Neuron (in vitro differentiated cells): ENCODE measurements around the gene APC.

Experiments
- H2AFZ ChIP-seq: one replicate; pipeline ENCODE4 v1.6.1; 2013; ENCODE audit warnings: low read depth, mild to moderate bottlenecking, inconsistent platforms, low read length, moderate library complexity
- H3K27me3 ChIP-seq: one replicate; pipeline ENCODE4 v1.6.1; 2013; ENCODE audit warnings: low read length; ENCODE audit not compliant: insufficient read depth
- H3K36me3 ChIP-seq: one replicate; pipeline ENCODE4 v1.6.1; 2013; ENCODE audit warnings: low read length; ENCODE audit not compliant: insufficient read depth
- H3K4me1 ChIP-seq: one replicate; pipeline ENCODE4 v1.6.1; 2013; ENCODE audit warnings: low read length; ENCODE audit not compliant: insufficient read depth
- H3K4me3 ChIP-seq: 2 replicates; pipeline ENCODE4 v1.5.1; 2013; ENCODE audit warnings: mild to moderate bottlenecking, low read length, moderate library complexity
- H3K9me3 ChIP-seq: one replicate; pipeline ENCODE4 v1.6.1; 2013; ENCODE audit warnings: low read length

Gene APC

GRCh38 chr5:112732131-112732530, 5.6 kb upstream of the APC start:
- Histone ChIP-seq H3K36me3 (no peaks in the 10 kb centered on the region), H3K4me3 (no peak overlapping the region)

DNA sequence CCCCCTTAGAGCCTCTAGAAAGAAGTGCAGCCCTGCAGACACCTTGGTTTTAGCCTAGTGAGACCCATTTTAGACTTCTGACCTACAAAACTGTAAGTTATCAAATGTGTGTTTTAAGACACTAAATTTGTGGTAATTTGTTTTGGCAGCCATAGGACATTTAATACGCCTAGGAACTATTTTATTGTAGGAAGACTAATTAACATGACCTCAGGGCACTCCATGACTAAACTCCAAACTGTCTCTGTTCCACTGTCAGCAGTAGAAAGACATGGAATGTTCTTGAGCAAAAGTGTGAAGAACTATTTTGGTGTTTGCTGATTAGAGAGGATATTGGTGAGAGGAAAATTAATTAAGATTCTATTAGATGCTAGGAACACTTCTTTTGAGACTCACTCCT, 4.1 kb upstream of the APC start:
- H3K4me1 ChIP-seq, result peaks cover 8% of the 10 kb centered on the region
- no peaks in the 10 kb centered on the region for H3K9me3 ChIP-seq
- H3K36me3 ChIP-seq, result no peaks in the 10 kb centered on the region
- H2AFZ ChIP-seq, result no peak overlapping the region
- H3K27me3 ChIP-seq, result no peaks in the 10 kb centered on the region
- H3K4me3 ChIP-seq, result no peak overlapping the region

More at GRCh38 chr5:112732131-112732530, 5.6 kb upstream of the APC start:
- Histone ChIP-seq H3K27me3 (no peaks in the 10 kb centered on the region), H3K4me1 (peaks cover 6% of the 10 kb centered on the region), H2AFZ (no peak overlapping the region), H3K9me3 (no peaks in the 10 kb centered on the region)

DNA sequence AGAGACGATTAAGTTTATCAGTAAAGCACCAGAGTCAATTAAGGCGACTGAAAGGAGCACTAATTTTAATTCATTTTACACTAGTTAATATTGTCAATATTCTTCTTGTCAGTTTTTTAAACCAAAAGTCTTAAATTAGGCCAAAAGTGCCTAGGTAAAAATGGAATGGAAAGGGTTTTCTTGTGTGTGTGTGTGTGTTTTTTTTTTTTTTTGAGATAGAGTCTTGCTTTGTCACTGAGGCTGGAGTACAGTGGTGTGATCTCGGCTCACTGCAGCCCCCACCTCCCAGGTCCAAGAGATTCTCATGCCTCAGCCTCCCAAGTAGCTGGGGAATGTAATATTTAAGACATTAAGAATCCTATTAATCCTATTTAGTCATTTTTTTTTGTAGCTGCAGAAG, 3.1 kb upstream of the APC start:
- Histone ChIP-seq H2AFZ (no peak overlapping the region), H3K4me3 (no peak overlapping the region), H3K4me1 (peaks cover 13% of the 10 kb centered on the region), H3K9me3 (no peaks in the 10 kb centered on the region), H3K27me3 (no peaks in the 10 kb centered on the region), H3K36me3 (no peaks in the 10 kb centered on the region)

DNA sequence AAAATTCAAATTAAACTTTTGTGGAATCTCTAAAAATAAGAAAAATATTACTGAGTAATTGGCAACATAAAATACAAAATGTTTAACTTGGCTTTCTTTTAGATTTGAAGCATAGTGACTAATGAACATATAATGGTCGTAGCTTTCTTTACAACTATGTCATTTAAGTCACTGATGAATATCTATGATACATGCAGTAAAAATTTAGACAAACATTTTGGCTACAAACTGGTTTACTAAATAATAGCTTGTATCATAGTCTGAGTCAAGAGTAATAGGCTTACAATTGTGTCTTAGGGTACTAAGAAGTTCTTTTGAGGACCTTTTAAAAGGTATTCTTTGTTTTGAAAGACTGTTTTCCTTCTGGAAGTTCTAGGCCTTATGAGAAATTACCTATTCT, 2.0 kb upstream of the APC start:
- Histone ChIP-seq H3K9me3 (no peaks in the 10 kb centered on the region), H3K27me3 (no peaks in the 10 kb centered on the region), H2AFZ (no peak overlapping the region), H3K4me1 (peaks cover 14% of the 10 kb centered on the region), H3K36me3 (no peaks in the 10 kb centered on the region), H3K4me3 (no peak overlapping the region)

- peak overlapping the region; percentile 60 for H2AFZ ChIP-seq
- peak overlapping the region; percentile 70 for H3K4me3 ChIP-seq
- H3K36me3 ChIP-seq, result no peaks in the 10 kb centered on the region
- H3K27me3 ChIP-seq, result no peaks in the 10 kb centered on the region
- H3K9me3 ChIP-seq, result no peaks in the 10 kb centered on the region
- peaks cover 24% of the 10 kb centered on the region for H3K4me1 ChIP-seq
Measured at GRCh38 chr5:112737070-112737462, 619 bp upstream of the APC start.

GRCh38 chr5:112738191-112738560, 491 bp downstream of the APC start:
- Histone ChIP-seq H3K9me3 (no peaks in the 10 kb centered on the region), H3K4me1 (peaks cover 24% of the 10 kb centered on the region), H3K36me3 (no peaks in the 10 kb centered on the region), H3K4me3 (peak overlapping the region; percentile 70), H2AFZ (peak overlapping the region; percentile 60), H3K27me3 (no peaks in the 10 kb centered on the region)

DNA sequence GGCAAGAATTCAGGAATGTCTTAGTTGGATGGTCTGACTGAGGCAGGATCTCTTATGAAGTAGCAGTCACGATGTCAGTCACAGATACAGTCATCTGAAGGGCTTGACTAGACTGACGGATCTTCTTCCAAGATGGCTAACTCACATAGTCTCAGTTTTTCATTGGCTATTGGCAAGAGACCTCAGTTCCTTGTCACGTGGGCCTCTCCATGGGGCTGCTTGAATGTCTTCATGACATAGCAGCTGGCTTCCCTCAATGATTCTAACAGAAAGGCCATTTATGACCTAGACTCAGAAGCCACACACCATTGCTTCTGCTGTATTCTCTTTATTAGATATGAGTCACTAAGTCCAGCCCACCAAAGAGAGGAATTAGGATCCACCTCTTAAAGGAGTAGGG, 4.7 kb downstream of the APC start:
- no peak overlapping the region for H3K4me3 ChIP-seq
- no peaks in the 10 kb centered on the region for H3K27me3 ChIP-seq
- peaks cover 3% of the 10 kb centered on the region for H3K36me3 ChIP-seq
- H3K9me3 ChIP-seq, result no peaks in the 10 kb centered on the region
- no peak overlapping the region for H2AFZ ChIP-seq
- H3K4me1 ChIP-seq, result peaks cover 16% of the 10 kb centered on the region

DNA sequence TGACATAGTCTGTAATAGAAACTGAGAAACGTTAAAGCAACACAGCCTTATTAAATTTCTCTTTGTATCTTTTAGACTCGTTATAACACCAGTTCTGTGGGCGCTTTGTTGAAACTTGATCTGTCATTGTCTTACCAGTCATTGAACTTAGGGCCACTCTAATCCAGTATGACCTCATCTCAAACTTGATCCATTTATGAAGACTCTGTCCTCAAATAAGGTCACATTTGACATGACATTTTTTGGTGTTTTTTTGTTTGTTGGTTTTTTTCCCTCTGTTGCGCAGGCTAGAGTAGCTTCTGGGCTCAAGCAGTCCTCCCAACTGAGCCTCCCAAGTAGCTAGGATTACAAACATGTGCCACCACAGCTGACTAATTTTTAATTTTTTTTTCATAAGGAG, 5.9 kb downstream of the APC start:
- Histone ChIP-seq H3K4me3 (no peak overlapping the region), H3K9me3 (no peaks in the 10 kb centered on the region), H3K4me1 (peaks cover 16% of the 10 kb centered on the region), H2AFZ (no peak overlapping the region), H3K27me3 (no peaks in the 10 kb centered on the region), H3K36me3 (peaks cover 3% of the 10 kb centered on the region)

DNA sequence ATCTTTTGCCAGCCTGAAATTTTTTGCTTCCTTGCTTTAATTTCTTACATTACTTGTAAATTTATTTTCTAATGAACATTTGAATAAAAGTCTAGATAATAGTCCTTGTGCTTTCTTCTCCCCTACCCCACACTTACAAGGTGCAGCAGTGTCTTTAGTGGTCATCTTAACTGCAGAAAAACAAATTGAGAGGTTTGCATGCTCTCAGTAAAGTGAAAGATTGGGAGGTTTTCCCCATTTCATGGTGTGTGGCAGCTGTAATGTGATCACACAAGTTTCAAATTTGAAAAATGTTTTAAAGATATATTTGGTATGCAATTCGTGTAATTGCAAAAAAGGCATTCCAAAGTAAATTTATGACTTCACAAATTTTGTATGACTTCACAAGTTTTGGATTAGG, 14.7 kb downstream of the APC start:
- H3K27me3 ChIP-seq, result no peaks in the 10 kb centered on the region
- H3K4me1 ChIP-seq, result no peaks in the 10 kb centered on the region
- no peaks in the 10 kb centered on the region for H3K9me3 ChIP-seq
- H3K36me3 ChIP-seq, result peaks cover 11% of the 10 kb centered on the region
- no peak overlapping the region for H3K4me3 ChIP-seq
- no peak overlapping the region for H2AFZ ChIP-seq

DNA sequence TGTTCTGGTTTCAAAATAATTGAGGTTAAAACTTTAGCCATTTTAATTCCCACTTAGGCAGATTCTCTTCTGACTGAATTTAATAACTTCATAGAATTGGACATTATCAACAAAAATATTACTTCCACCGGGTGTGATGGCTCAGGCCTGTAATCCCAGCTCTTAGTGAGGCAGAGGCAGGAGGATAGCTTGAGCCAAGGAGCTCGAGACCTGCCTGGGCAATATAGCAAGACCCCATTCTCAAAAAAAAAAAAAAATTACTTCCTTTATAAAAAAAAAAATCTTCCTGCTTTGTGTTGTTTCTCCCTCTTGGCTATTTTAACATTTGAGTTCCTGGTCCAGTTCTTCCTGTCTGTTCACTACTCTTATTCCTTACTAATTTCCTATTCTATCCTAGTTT, 18.0 kb downstream of the APC start:
- no peaks in the 10 kb centered on the region for H3K27me3 ChIP-seq
- H3K4me1 ChIP-seq, result no peaks in the 10 kb centered on the region
- H2AFZ ChIP-seq, result no peak overlapping the region
- H3K4me3 ChIP-seq, result no peak overlapping the region
- no peaks in the 10 kb centered on the region for H3K9me3 ChIP-seq
- H3K36me3 ChIP-seq, result peaks cover 20% of the 10 kb centered on the region

GRCh38 chr5:112757468-112758208, 20.0 kb downstream of the APC start:
- no peaks in the 10 kb centered on the region for H3K9me3 ChIP-seq
- no peaks in the 10 kb centered on the region for H3K27me3 ChIP-seq
- H2AFZ ChIP-seq, result no peak overlapping the region
- no peak overlapping the region for H3K4me3 ChIP-seq
- H3K4me1 ChIP-seq, result no peaks in the 10 kb centered on the region
- peaks cover 29% of the 10 kb centered on the region for H3K36me3 ChIP-seq

DNA sequence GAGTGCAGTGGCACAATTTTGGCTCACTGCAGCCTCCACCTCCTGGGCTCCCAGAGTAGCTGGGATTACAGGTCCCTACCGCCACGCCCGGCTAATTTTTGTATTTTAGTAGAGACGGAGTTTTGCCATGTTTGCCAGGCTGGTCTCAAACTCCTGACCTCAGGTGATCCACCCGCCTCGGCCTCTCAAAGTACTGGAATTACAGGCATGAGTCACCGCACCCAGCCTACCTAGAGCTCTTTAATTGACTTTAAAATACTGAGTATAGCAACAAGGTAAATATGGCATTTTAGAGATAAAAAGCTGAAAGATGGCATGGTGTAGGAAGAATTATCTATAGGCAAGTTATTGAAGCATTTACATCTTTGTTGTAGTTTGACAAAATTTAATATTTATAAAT, 21.0 kb downstream of the APC start:
- no peak overlapping the region for H3K4me3 ChIP-seq
- peaks cover 33% of the 10 kb centered on the region for H3K36me3 ChIP-seq
- H2AFZ ChIP-seq, result no peak overlapping the region
- no peaks in the 10 kb centered on the region for H3K4me1 ChIP-seq
- no peaks in the 10 kb centered on the region for H3K27me3 ChIP-seq
- H3K9me3 ChIP-seq, result no peaks in the 10 kb centered on the region

- no peaks in the 10 kb centered on the region for H3K27me3 ChIP-seq
- H3K36me3 ChIP-seq, result peaks cover 37% of the 10 kb centered on the region
- no peaks in the 10 kb centered on the region for H3K4me1 ChIP-seq
- H3K4me3 ChIP-seq, result no peak overlapping the region
- no peak overlapping the region for H2AFZ ChIP-seq
- no peaks in the 10 kb centered on the region for H3K9me3 ChIP-seq
Measured at GRCh38 chr5:112762113-112762810, 24.6 kb downstream of the APC start.
